ENCODE results near the gene PDGFC.
"Not testable (repeated sequence)": the region's sequence is repeated elsewhere in the genome, so short reads cannot be mapped to it uniquely, and the experiment has no call there.

PDGFC gene

GRCh38 chr4:156901871-156902270 lies 69.7 kb downstream of the PDGFC start:
- DNase-seq (ENCODE audit: low spot score) = no peak

DNA sequence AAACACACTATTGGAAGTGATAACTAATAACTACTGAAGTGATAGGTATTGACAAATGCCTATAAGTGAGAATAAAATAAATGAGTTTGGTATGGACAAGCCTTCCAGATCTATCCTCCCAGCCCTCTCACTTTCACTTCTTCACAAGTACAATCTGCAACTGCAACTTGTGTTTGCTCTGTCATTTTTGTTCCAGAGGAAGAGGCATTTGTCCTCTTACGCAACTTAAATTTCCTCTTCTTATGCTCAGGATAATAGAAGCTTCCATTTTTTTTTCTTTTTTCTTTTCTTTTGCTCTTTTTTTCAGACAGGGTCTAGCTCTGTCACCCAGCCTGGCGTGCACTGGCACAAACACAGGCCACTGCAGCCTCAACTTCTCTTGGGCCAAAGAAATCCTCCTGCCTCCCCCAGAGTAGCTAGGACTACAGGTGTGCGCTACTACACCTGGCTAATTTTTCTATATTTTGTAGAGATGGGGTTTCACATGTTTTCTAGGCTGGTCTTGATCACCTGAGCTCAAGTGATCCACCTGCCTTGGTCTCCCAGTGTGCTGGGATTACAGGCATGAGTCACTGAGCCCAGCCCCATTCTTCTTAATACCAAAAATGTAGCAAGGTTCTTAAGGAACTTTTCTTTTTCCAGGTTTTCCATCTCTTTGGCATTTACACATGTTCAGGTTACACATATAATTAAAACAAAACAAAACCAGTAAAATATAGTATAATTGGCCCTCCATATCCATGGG lies 73.1 kb downstream of the PDGFC start:
- no peak for DNase-seq (ENCODE audit: low spot score)

- DNase-seq (ENCODE audit: low spot score) = no peak
Observed at GRCh38 chr4:156896527-156896926, 75.1 kb downstream of the PDGFC start.

DNA sequence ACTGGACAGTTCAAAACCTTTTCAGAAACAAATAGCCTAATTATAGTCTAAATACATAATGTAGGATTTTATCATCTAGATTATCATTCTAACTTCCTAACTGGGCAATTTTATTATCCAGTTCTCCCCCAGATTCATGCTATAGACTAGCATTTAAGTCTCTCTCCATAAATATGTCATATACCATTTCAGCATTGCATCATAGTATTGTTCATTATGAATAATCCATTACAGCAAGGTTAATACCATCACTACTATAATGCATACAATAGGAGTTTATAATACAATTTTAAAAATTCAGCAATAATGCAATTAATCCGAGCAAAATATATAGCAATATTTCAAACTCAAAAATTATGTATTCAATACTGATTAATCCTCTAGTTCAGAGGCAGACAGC lies 77.4 kb downstream of the PDGFC start:
- DNase-seq (ENCODE audit: low spot score) = no peak

GRCh38 chr4:156892805-156893204 lies 78.8 kb downstream of the PDGFC start:
- no peak for DNase-seq (ENCODE audit: low spot score)

- DNase-seq (ENCODE audit: low spot score) = no peak
Observed at GRCh38 chr4:156889616-156890594, 81.7 kb downstream of the PDGFC start.

- DNase-seq (ENCODE audit: low spot score) = no peak
Observed at GRCh38 chr4:156888762-156889161, 82.8 kb downstream of the PDGFC start.

DNA sequence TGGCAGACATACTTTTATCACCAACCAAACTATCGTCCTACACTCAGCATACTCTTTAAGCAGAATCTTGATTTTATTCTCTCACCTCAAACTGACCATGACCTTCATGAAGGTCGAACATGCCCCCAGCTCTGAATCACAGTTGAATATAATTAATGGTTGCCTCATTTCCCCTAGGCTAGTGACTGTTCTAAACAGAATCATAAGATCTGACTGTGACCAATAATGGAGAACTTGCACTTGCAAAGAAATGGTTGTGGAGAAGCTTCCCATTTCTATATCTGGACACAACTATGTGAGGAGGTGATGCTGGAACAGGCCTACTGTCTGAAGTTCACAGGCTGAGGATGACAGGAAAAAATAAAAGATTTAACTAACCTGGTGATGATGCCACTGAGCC lies 85.1 kb downstream of the PDGFC start:
- no peak for DNase-seq (ENCODE audit: low spot score)

DNA sequence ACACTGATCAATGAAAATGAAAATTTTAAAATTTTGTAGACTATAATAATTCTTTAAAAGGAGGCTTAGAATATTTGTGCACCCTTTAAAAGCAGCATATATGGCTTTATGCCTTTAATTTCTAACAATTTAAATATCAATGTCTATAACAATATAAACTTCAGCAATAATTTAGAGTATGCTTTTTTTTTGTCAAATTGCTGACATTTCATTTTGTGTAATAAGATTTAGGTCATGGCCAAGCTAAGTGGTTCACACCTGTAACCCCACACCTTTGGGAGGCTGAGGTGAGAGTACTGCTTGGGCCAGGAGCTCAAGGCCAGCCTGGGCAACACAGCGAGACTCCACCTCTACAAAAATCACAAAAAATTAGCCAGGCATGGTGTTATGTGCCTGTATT lies 86.2 kb downstream of the PDGFC start:
- DNase-seq (ENCODE audit: low spot score) = no peak

DNA sequence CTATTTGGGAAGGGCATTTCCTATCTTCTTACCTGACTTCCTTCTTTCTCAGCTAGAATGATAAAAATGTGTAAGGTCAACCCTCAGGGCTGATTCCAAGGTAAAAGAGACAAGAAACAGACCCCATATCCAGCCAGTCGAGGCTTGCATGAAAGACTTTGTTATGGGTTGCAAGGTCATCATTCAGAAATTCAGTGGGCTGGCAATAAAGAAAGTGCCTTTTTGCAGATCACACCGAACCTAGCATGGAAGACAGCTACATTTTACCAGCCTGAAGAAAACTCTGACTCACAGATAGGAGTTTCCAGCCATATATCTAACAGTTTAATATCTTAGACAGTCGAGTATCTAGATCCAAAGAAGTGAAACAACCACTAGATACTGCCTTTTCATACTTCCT lies 87.4 kb downstream of the PDGFC start:
- DNase-seq (ENCODE audit: low spot score) = no peak

GRCh38 chr4:156875704-156876103 lies 95.9 kb downstream of the PDGFC start:
- DNase-seq (ENCODE audit: low spot score) = no peak

- no peak for DNase-seq (ENCODE audit: low spot score)
Observed at GRCh38 chr4:156875055-156875454, 96.5 kb downstream of the PDGFC start.

- DNase-seq (ENCODE audit: low spot score) = no peak
Observed at GRCh38 chr4:156873799-156874198, 97.8 kb downstream of the PDGFC start.

DNA sequence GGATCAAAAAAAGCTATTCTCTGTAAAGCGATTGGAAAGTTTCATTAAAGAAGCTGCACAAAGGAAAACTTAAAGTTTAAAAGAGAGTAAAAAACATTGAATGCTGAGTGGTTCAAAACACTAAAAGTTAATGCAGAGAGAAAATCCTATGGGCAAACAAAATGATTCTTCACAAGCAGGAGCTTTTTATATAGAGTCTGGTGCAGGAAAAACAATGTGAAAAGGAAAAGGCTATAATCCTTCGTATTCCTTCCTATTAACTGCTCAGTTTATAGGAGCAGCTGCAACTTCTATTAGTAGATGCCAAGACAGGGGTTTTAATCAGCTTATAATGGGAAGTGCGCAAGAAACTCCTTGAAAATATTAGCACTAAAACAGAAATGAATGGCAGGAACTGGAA lies 100.7 kb downstream of the PDGFC start:
- no peak for DNase-seq (ENCODE audit: low spot score)

GRCh38 chr4:156870131-156870530 lies 101.5 kb downstream of the PDGFC start:
- no peak for DNase-seq (ENCODE audit: low spot score)

DNA sequence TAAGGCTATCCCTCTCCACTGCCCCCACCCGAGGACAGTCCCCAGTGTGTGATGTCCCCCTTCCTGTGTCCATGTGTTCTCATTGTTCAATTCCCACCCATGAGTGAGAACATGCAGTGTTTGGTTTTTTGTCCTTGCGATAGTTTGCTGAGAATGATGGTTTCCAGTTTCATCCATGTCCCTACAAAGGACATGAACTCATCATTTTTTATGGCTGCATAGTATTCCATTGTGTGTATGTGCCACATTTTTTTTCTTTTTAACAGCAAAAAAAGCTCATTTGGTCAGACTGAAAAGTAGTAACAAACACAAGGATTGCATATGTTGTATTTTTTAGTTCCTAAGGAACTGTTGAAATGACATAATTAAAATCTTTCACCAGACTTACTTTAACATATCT lies 105.5 kb downstream of the PDGFC start:
- DNase-seq (ENCODE audit: low spot score) = not testable (repeated sequence)

- DNase-seq (ENCODE audit: low spot score) = no peak
Observed at GRCh38 chr4:156865451-156865850, 106.1 kb downstream of the PDGFC start.

GRCh38 chr4:156858071-156858470 lies 113.5 kb downstream of the PDGFC start:
- DNase-seq (ENCODE audit: low spot score) = no peak

- DNase-seq (ENCODE audit: low spot score) = no peak
Observed at GRCh38 chr4:156838761-156839160, 132.8 kb downstream of the PDGFC start.

DNA sequence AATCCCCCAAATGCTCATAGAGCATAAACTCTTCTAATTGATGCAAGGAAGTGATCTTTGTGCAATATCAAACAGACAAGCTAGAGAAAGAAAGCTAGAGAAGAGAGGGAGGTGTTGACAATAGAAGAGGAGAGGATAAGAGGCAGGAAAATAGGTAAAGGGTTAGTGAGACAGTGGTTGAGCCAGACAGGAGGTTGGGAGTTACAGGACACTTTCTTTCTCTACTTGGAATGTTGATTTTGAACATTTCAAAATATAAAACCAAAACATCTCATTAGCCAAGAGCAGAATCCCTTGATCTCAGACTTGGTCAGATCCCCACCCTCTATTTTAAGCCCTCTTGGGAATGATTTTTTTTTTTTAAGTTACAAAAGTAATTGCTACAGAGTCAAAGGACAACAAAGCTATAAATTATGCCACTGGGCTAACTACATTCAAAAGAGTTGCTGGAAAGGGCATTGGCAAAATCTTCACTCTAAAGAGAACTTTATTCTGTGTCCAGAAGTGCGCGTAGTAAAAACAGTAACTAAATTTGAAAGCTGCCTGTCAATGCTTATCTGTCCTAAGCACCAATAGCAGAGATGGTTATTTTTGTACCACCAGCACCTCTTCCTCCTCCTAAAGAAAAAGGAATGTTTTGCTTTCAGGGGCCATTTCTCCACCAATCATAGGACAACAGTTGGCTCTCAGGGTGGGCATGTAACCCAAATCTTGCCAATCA lies 133.8 kb downstream of the PDGFC start:
- DNase-seq (ENCODE audit: low spot score) = no peak

- no peak for DNase-seq (ENCODE audit: low spot score)
Observed at GRCh38 chr4:156832886-156833285, 138.7 kb downstream of the PDGFC start.

DNA sequence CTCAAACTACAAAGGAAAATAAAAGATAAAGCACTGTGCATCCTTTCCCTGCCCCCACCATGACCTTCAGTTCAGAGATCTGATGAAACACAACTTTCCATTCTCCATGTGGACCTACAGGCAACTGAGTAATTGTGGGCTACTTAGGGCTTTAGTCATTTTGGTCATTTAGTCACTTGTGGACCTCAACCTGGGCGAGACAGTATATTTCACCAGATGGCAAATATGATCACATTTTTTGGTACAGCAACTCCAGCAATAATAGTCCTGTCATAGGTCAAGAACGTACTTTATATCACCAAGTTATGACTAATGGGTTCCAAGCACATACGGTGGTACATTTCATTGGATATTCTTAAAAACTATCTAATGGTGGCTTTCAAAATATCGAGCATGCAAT lies 141.2 kb downstream of the PDGFC start:
- no peak for DNase-seq (ENCODE audit: low spot score)

Data from HuH-7 (cell line).